ENCODE data around the gene GOLGB1.

GRCh38 chr3:121659586-121659985 lies 90.0 kb downstream of the GOLGB1 start:
- TF ChIP-seq, protein P1, sequence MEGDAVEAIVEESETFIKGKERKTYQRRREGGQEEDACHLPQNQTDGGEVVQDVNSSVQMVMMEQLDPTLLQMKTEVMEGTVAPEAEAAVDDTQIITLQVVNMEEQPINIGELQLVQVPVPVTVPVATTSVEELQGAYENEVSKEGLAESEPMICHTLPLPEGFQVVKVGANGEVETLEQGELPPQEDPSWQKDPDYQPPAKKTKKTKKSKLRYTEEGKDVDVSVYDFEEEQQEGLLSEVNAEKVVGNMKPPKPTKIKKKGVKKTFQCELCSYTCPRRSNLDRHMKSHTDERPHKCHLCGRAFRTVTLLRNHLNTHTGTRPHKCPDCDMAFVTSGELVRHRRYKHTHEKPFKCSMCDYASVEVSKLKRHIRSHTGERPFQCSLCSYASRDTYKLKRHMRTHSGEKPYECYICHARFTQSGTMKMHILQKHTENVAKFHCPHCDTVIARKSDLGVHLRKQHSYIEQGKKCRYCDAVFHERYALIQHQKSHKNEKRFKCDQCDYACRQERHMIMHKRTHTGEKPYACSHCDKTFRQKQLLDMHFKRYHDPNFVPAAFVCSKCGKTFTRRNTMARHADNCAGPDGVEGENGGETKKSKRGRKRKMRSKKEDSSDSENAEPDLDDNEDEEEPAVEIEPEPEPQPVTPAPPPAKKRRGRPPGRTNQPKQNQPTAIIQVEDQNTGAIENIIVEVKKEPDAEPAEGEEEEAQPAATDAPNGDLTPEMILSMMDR (IDR thresholded peaks at IDR 0.05) = no peak
- TF ChIP-seq POLR2A (IDR thresholded peaks at IDR 0.05) (no peak), EP300 (IDR thresholded peaks at IDR 0.05) (no peak)
